Right cardiac atrium (tissue), 5 donors: ENCODE results near the gene SLC33A1. TPM values are rescaled to one million over a fixed set of nuclear protein-coding genes. Genes with fewer than 3 reads are reported as not detected.
"Not testable (repeated sequence)": the region's sequence is repeated elsewhere in the genome, so short reads cannot be mapped to it uniquely, and the experiment has no call there.

Experiments used
- ATAC-seq, 2 donors: fragments of 200-7000 bp; cut with Tn5 transposase; one replicate each; pipeline versions ENCODE4 v1.8.0 to v1.9.1; 2020; ENCODE audit warnings: moderate library complexity in 2 of 2, mild to moderate bottlenecking in 1 of 2
- DNase-seq, 3 donors: peaks; one replicate each; pipeline ENCODE4 v3.0.0-alpha.2; 2020
- H3K27ac ChIP-seq: one replicate; pipeline ENCODE4 v1.5.1; 2013; ENCODE audit warnings: mild to moderate bottlenecking, low read length, control low read depth, moderate library complexity
- H3K27me3 ChIP-seq: one replicate; pipeline ENCODE4 v1.6.1; 2013; ENCODE audit not compliant: control insufficient read depth, insufficient read depth
- H3K4me1 ChIP-seq: one replicate; pipeline ENCODE4 v1.6.1; 2013; ENCODE audit warnings: low read length; ENCODE audit not compliant: control insufficient read depth, insufficient read depth
- H3K4me3 ChIP-seq: one replicate; pipeline ENCODE4 v1.5.1; 2013; ENCODE audit warnings: low read length, control low read depth
- H3K9me3 ChIP-seq: one replicate; pipeline ENCODE4 v1.6.1; 2013; ENCODE audit warnings: low read length; ENCODE audit not compliant: control insufficient read depth
- WGBS: extraction: QIAGEN DNeasy Blood & Tissue Kit; methylation state at CpG from one replicate; pipeline ENCODE4 v1.1.7; 2013; 5-methylcytosine and 5-hydroxymethylcytosine counted together
- intact Hi-C, 4 donors: fragments of 100-400 bp; cut with DNase I; formaldehyde crosslinking; loops; one replicate each; pipeline versions ENCODE4 v1.11.0 to v1.14.0; 2022 to 2023
- polyA plus RNA-seq: library from polyadenylated mRNA; stranded (reverse); fragments of 200-250 nt; gene quantifications from one replicate; pipeline ENCODE4 v1.2.3, GENCODE V29; 2013
- total RNA-seq, 4 donors: library from RNA; stranded (reverse); fragmentation: NEBNext Ultra II Directional; extraction: Animal tissue kit (Norgen Biotek cat#: 25700); gene quantifications; one replicate each; pipeline ENCODE4 v1.2.1, GENCODE V29; 2021
- donor health status: healthy with polysubstance abuse.
- donor health status: DM: no; HTN: yes; CAD: no.
- donor health status: DM: no; HTN: no; CAD: no.
- donor health status: DM: no; HTN: yes; CAD: no; lungs with severe emphysema.
- donor health status: DM: yes; HTN: yes; CAD: no.

Gene SLC33A1
- total and polyA plus RNA-seq, 5 donors, result 10.0 to 34.0 (median 23.7) TPM

DNA sequence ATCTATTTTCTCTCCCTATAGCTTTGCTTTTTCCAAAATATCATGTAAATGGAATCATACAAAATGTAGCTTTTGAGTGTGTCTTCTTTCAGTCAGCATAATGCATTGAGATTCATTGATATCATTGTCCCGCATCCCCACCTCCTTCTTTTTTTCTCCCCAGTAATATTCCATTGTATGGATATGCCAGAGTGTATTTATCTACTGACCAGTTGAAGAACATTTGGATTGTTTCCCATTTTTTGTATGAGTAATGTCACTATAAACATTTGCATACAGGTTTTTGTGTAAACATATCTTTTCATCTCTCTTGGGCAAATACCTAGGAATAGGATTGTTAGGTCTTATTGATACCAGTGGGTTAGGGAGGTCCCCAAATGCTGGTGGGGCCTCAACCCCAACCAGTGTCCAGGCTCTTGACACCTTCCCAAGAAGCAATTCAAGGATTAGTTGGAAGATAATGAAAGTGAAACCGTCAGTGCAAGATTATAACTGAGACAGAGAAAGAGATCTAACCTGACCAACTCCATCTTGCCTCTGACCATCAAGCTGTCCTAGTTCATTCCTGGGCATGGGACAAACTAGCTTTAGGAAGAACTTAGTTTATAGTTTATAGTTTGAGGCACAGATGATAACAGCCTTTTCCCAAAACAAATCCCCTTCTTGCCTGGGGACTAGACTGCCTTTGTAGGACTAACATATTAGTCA lies 7.4 kb upstream of the SLC33A1 start:
- Histone ChIP-seq H3K9me3 (no peaks in the 10 kb centered on the region), H3K27ac (no peak overlapping the region), H3K4me1 (no peaks in the 10 kb centered on the region), H3K27me3 (no peaks in the 10 kb centered on the region), H3K4me3 (no peak overlapping the region)
- ATAC-seq (no peak), DNase-seq (no peak)
- intact Hi-C loops, result loop anchor here in 1 of 4 donors (10.0 kb wide), 1 partner anchor 107 kb away; no protein-coding TSS in a partner anchor
- 88% methylated on average over 2 of the region's 2 CpGs for WGBS

DNA sequence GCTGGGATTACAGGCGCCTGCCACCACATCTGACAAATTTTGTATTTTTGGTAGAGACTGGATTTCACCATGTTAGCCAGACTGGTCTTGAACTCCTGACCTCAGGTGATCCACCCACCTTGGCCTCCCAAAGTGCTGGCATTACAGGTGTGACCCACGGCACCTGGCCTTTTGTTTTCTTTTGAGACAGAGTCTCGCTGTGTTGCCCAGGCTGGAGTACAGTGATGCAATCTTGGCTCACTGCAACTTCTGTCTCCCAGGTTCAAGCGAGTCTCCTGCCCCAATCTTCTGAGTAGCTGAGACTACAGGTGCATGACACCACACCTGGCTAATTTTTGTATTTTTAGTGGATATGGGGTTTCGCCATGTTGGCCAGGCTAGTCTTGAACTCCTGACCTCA lies 6.2 kb upstream of the SLC33A1 start:
- not testable (repeated sequence) for H3K27me3 ChIP-seq, H3K27ac ChIP-seq, DNase-seq, H3K4me3 ChIP-seq, ATAC-seq, H3K9me3 ChIP-seq, H3K4me1 ChIP-seq
- WGBS, result 88% methylated on average over 5 of the region's 5 CpGs
- intact Hi-C loops, result loop anchor here in 1 of 4 donors (10.0 kb wide), 1 partner anchor 106 kb away; no protein-coding TSS in a partner anchor

DNA sequence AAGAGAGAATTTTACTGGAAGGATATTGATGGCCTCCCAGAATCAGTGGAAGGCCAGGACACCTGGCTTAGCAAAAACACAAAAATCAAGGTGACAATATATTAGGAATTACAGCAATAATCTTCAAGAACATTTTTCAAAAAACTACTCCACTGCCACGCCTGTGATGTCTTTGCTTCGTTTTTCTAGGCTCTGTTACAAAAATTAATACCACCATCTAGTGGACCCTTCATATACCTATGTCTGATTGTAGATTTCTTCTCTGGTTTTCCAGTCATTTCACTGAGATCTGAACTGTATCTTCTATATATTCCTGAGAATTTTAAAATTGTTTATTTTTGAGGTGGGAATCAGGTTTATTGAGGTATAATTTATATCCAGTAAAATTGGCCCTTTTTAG lies 5.6 kb upstream of the SLC33A1 start:
- H3K4me1 ChIP-seq, result no peaks in the 10 kb centered on the region
- no peak overlapping the region for H3K27ac ChIP-seq
- DNase-seq (no peak), ATAC-seq (no peak)
- 2% methylated on average over 2 of the region's 2 CpGs for WGBS
- no peak overlapping the region for H3K4me3 ChIP-seq
- intact Hi-C loops, result loop anchor here in 1 of 4 donors (10.0 kb wide), 1 partner anchor 105 kb away; no protein-coding TSS in a partner anchor
- H3K27me3 ChIP-seq, result no peaks in the 10 kb centered on the region
- H3K9me3 ChIP-seq, result no peaks in the 10 kb centered on the region

DNA sequence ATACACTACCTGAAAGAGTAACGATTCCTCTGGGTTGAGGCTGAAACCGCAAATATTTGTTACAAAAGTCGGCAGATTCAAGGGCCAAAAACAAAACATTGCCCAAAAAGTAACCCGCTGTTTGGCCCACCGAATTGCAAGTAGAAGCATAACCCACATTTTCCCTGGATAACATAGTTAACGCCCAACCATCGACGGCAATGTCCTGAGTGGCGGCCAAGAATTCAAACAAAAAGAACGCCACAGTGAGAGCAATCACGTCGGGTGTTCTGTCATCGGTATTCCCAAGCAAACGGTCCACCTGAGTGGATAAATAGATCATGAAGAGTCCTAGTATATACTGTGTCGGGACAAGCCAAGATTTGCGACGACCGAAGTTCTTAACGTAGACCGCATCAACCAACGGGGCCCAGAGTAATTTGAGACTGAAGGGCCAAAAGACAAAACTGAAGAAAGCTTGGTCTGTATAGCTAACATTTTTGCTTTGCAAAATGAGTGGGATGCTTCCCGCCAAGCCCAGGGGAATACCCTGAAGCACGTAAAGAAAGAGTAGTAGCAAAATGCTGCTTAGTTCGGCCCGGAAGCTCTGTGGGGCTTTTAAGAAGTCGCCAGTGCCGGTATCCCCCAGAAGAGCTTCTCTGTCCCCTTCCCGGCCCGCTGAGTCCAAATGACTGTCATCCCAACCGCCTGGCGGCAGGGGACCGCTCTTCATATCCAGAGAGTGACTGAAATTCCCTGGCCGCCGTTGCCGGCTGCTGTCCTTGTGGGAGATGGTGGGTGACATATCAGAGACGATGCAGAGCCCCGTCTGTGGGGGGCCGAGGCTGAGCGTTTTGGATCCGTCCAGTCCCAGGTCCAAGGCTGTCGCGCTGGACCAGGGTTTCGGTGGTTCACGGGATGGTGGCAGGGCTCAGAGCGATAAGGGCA lies 750 bp downstream of the SLC33A1 start:
- H3K27me3 ChIP-seq, result no peaks in the 10 kb centered on the region
- H3K9me3 ChIP-seq, result no peaks in the 10 kb centered on the region
- ATAC-seq (peak in 1 of 2 donors; percentile 5), DNase-seq (peak in 2 of 3 donors; percentile 43 to 72)
- intact Hi-C loops, result no loop called here
- H3K27ac ChIP-seq, result peak overlapping the region; percentile 90
- peak overlapping the region; percentile 76 for H3K4me3 ChIP-seq
- peaks cover 6% of the 10 kb centered on the region for H3K4me1 ChIP-seq
- WGBS, result 2% methylated on average over 45 of the region's 45 CpGs

DNA sequence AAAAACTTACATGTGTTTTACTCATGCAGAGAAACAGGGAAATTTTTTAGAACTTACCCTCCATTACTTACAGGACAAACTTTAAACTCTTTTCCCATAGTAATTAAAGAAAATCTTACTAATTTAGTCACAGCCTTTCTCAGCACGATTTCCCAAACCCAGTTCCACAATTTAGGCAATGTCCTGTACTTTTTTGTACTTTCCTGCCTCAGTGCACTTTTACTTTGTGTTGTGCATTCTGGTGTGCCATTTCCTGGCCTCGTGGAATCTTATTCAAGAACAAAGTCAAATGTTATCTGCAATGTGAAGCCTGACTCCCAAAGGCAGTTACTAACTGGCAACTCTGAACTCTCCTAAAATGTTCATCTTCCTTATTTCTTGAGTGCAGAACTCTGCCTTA lies 1.9 kb downstream of the SLC33A1 start:
- Histone ChIP-seq H3K9me3 (no peaks in the 10 kb centered on the region), H3K27me3 (no peaks in the 10 kb centered on the region), H3K4me1 (peaks cover 6% of the 10 kb centered on the region), H3K4me3 (peak overlapping the region; percentile 76), H3K27ac (no peak overlapping the region)
- 26% methylated on average over 2 of the region's 2 CpGs for WGBS
- no peak for ATAC-seq
- DNase-seq, result no peak
- intact Hi-C loops, result no loop called here

DNA sequence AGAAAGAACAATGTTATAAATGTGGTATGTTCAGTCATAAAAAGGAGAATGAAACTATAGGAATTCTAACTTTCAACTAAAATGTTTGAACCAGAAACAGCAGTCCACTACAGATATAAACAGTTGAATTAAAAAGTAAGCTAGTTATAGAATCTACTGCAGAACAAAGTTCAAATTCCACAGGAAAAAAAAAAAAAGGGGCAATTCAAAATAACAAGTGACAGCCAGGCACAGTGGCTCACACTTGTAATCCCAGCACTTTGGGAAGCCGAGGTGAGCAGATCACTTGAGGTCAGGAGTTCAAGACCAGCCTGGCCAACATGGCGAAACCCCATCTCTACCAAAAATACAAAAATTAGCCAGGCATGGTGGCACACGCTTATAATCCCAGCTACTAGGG lies 4.8 kb downstream of the SLC33A1 start:
- WGBS, result 84% methylated on average over 3 of the region's 3 CpGs
- H3K9me3 ChIP-seq, ATAC-seq, DNase-seq, H3K27ac ChIP-seq, H3K27me3 ChIP-seq, H3K4me3 ChIP-seq, intact Hi-C loops, H3K4me1 ChIP-seq: not testable (repeated sequence)

DNA sequence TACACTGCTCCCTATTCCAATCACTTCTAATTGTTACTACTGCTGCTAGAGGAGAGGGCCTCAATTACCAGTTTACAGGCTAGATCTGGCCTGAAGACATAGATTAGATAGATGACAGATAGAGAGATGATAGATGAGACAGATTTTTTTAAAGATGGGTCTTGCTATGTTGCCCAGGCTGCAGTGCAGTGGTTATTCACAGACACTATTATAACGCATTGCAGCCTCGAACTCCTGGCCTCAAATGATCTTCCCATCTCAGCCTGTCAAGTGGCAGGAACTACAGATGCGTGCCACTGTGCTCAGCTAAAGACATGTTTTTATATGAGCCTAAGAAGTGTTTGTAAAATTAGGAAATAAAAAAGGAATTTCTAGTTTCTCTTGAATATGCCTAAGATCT lies 6.2 kb downstream of the SLC33A1 start:
- no peaks in the 10 kb centered on the region for H3K27me3 ChIP-seq
- 97% methylated on average over 3 of the region's 3 CpGs for WGBS
- H3K9me3 ChIP-seq, result no peaks in the 10 kb centered on the region
- peaks cover 6% of the 10 kb centered on the region for H3K4me1 ChIP-seq
- ATAC-seq (no peak), DNase-seq (no peak)
- H3K27ac ChIP-seq, result no peak overlapping the region
- intact Hi-C loops, result no loop called here
- H3K4me3 ChIP-seq, result no peak overlapping the region

DNA sequence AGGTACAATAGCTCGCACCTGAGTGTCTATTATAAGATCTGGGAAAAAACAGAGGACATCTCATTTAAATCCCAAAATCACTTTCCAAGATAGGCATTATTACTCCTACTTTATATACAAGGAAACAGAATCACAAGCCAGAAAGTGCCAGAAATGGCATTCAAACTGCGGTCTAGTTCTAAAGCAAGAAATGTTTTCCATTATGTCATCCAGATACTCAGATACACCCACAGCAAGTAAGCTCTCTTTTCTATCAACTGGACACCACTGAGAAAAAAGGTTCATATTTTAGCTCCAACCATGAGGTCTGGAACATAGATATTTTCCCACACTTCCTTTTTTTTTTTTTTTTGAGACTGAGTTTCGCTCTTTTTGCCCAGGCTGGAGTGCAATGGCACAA lies 8.1 kb downstream of the SLC33A1 start:
- Histone ChIP-seq H3K4me3 (no peak overlapping the region), H3K9me3 (no peaks in the 10 kb centered on the region), H3K27ac (no peak overlapping the region), H3K4me1 (no peaks in the 10 kb centered on the region), H3K27me3 (no peaks in the 10 kb centered on the region)
- intact Hi-C loops, result no loop called here
- peak in 1 of 2 donors; percentile 48 for ATAC-seq
- DNase-seq, result no peak
- WGBS, result 69% methylated on average over 3 of the region's 3 CpGs

DNA sequence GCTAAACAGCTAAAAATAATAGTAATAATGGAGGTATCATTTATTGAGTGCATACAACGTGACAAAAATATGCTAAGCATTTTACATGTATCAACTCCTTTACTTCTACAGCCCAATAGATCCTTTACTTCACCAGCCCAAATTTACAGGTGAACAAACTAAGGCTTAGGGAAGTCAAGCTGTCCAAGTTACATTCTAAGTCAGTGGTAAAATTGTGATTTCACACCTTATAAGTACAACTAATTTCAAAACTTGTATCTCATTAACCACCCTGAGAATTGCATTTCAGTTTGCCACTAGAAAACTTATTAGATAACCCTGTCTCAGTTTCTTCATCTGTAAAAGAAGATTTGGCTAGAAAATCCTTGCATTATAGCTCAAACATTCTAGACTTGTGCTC lies 10.7 kb downstream of the SLC33A1 start:
- Histone ChIP-seq H3K27me3 (no peaks in the 10 kb centered on the region), H3K4me1 (no peaks in the 10 kb centered on the region), H3K4me3 (no peak overlapping the region), H3K27ac (no peak overlapping the region), H3K9me3 (no peaks in the 10 kb centered on the region)
- no peak for DNase-seq
- 61% methylated on average over 1 of the region's 1 CpG for WGBS
- ATAC-seq, result no peak
- intact Hi-C loops, result no loop called here

DNA sequence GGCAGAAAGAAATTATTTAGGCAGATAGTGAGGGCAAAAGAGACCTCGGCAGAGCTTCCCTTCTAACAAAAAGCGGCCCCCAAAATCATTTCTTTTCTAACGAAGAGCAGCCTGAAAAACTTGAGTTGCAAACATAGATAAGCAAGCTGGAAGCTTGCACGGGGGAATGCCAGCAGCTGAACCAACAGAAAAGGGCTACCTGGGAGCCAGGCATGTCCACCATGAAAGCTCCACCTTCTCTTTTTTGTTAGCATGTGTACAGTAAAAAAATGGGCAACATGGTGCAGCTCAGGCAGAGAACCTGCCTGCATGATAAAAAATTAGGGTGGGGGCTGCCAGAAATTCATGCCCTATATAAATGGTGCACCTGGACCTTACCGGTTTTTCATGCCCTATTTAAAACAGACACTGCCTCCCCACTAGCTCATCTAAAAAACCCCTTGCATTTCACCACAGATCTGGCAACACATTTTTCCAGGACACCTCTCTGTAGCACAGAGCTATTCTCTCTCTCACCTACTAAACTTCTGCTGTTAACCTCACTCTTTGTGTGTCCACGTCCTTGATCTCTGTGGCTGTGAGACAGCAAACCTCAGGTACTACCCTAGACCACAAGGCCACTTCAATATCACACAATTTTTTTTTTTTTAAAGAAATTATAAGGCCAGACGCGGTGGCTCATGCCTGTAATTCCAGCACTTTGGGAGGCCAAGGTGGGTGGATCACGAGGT lies 18.7 kb downstream of the SLC33A1 start:
- Histone ChIP-seq H3K4me3 (no peak overlapping the region), H3K9me3 (no peaks in the 10 kb centered on the region), H3K4me1 (peaks cover 2% of the 10 kb centered on the region), H3K27ac (no peak overlapping the region), H3K27me3 (no peaks in the 10 kb centered on the region)
- intact Hi-C loops, result no loop called here
- DNase-seq (no peak), ATAC-seq (no peak)
- WGBS, result 85% methylated on average over 9 of the region's 9 CpGs
